GM12892 (cell line): ENCODE measurements around the gene HEATR1.
A peak's percentile ranks its signal among the peaks of the same experiment; 100 is the strongest.
"Not testable (repeated sequence)": the region's sequence is repeated elsewhere in the genome, so short reads cannot be mapped to it uniquely, and the experiment has no call there.

Experiments used
- DNase-seq: peaks from one replicate; pipeline ENCODE4 v3.0.0; 2011; ENCODE audit not compliant: insufficient read length
- FAIRE-seq: peaks from 2 replicates; lab custom pipeline; 2011; peaks lifted over from hg19 to GRCh38; lab: Jason Lieb, UNC
- POLR2A ChIP-seq: IDR thresholded peaks from 2 replicates; pipeline ENCODE4 v1.6.1; 2011; ENCODE audit warnings: low read depth, low read length, control low read depth
- POLR2AphosphoS5 ChIP-seq: IDR thresholded peaks from 2 replicates; pipeline ENCODE4 v1.6.1; 2011; ENCODE audit warnings: low read depth, low read length, control low read depth
- TAF1 ChIP-seq: IDR thresholded peaks from 2 replicates; pipeline ENCODE4 v1.6.1; 2011; ENCODE audit warnings: low read depth, mild to moderate bottlenecking, control low read depth, low read length, borderline replicate concordance

HEATR1 gene

DNA sequence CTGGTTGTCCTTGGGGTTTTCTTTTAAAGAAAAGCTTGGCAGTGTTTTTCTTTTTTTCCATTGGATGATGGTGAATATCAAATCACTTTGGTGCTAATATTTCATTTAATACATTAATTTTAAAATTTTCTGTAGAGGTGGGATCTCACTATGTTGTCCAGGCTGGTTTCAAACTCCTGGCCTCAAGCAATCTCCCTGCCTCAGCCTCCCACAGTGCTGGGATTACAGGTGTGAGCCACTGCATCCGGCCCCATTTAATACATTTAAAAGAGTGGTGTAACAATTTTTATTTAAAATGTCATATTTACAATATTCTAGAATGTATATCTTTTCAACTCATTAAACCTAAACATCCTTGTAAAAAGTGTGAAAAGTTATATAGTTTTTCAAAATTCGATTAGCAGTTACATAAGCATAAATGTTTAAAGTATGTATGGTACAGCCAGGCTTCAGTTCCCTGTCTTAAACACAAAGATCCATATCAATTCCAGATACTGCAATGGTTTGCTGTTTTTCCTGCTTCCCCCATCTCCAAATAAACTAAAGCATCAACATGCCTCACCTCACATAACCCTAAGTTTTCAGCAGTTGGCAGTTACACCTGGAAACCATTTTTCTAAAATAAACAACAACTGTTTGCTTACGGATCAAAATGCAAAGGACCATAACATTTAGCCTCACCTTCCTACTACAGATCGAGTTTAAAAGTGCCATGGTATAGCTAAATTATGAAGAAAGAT is 89.4 kb downstream of the HEATR1 start:
- no peak for FAIRE-seq

GRCh38 chr1:236511735-236512418 is 92.4 kb downstream of the HEATR1 start:
- no peak for TF ChIP-seq POLR2AphosphoS5
- no peak for TF ChIP-seq POLR2A
- TF ChIP-seq TAF1, result no peak
- no peak for FAIRE-seq

More for the DNA sequence above, 89.4 kb downstream of the HEATR1 start:
- no peak for DNase-seq
- no peak for TF ChIP-seq POLR2AphosphoS5
- TF ChIP-seq POLR2A, result no peak
- no peak for TF ChIP-seq TAF1

GRCh38 chr1:236509647-236510401 is 94.5 kb downstream of the HEATR1 start:
- TF ChIP-seq TAF1 (no peak), POLR2AphosphoS5 (no peak)
- DNase-seq (no peak), FAIRE-seq (no peak)

More at GRCh38 chr1:236511735-236512418, 92.4 kb downstream of the HEATR1 start:
- DNase-seq, result no peak

GRCh38 chr1:236509203-236509602 is 95.1 kb downstream of the HEATR1 start:
- DNase-seq (no peak), FAIRE-seq (no peak)
- TF ChIP-seq POLR2A, result no peak
- no peak for TF ChIP-seq POLR2AphosphoS5
- no peak for TF ChIP-seq TAF1

DNA sequence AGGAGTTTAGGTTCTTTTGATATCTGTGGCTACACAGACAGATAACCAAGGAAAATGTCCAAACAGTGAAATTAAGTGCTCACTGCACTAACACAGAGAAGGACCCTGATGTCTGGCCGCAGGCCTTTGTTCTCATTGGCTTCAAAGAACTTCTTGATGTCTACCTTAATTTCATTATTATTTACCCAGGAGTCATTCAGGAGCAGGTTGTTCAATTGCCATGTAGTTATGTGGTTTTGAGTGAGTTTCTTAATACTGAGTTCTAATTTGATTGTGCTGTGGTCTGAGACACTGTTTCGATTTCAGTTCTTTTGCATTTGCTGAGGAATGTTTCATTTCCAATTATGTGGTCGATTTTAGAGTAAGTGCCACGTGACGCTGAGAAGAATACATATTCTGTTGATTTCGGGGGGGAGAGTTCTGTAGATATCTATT is 95.7 kb downstream of the HEATR1 start:
- TF ChIP-seq POLR2AphosphoS5 (no peak), TAF1 (no peak)
- no peak for DNase-seq
- peak; percentile 62 for FAIRE-seq

DNA sequence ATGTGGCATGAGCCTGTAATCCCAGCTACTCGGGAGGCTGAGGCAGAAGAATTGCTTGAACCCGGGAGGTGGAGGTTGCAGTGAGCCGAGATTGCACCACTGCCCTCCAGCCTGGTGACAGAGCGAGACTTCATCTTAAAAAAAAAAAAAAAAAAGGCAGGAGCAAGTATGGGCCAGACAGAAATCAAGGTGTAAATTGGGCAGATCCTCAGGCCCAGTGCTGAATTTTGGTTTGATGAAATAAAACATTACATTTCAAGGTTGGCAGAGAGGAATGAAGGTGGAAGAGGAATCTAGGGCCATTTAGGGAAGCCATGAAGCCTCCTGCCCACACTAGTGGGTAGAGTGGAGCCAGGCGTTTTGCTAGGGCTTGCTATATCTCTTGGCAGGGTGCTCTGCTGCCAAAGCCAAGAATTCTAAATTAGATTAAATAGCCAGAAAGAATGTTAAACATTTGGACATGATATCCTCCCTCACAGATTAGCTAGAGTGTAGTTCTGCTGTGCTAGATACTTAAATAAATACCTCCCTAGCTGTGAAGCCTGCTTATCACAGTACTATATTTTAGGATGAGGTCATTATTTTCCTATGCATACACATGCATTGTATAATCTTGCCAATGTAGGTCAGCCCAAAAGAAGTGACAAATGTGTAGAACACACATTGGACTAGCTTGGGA is 97.2 kb downstream of the HEATR1 start:
- no peak for TF ChIP-seq TAF1
- DNase-seq, result no peak
- no peak for FAIRE-seq

GRCh38 chr1:236504338-236504737 is 100.0 kb downstream of the HEATR1 start:
- not testable (repeated sequence) for DNase-seq, FAIRE-seq

- FAIRE-seq, result no peak
- no peak for TF ChIP-seq POLR2A
- TF ChIP-seq TAF1, result no peak
- TF ChIP-seq POLR2AphosphoS5, result no peak
- no peak for DNase-seq
These were observed 101.2 kb downstream of the HEATR1 start for GRCh38 chr1:236502972-236503639.

DNA sequence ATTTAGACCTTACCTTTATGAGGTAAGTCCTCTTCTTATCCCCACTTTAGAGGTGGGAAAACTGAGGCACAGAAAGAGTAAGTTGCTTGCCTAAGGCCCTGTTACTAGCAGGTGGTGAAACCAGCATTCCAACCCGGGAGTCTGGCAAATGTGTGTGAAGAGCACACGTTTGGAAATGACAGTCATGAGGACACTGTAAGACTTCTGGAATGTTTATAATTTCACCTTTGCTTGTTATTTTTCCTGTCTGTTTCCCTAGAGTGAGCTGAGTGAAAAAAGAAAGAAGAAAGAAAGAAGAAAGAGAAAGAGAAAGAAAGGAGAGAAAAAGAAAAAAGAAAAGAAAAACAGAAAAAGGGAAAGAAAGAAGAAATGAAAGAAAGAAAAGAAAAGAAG is 101.7 kb downstream of the HEATR1 start:
- FAIRE-seq, result no peak
- TF ChIP-seq POLR2A (no peak), POLR2AphosphoS5 (no peak), TAF1 (no peak)

GRCh38 chr1:236501093-236501492 is 103.2 kb downstream of the HEATR1 start:
- FAIRE-seq (no peak), DNase-seq (no peak)
- TF ChIP-seq POLR2A (no peak), POLR2AphosphoS5 (no peak), TAF1 (no peak)

More for the DNA sequence above, 101.7 kb downstream of the HEATR1 start:
- DNase-seq, result no peak
